WERI-Rb-1 (cell line): ENCODE results near the gene IGF2BP2.
A peak's percentile ranks its signal among the peaks of the same experiment; 100 is the strongest.

Experiments used
- DNase-seq: peaks from one replicate; pipeline ENCODE4 v3.0.0-alpha.2; 2020
- H3K27ac ChIP-seq: fragments of 250-450 bp; sonication (Bioruptor Pico); 2 replicates; pipeline ENCODE4 v1.5.1; 2020; ENCODE audit warnings: mild to moderate bottlenecking, moderate library complexity
- H3K27me3 ChIP-seq: fragments of 250-450 bp; sonication (Bioruptor Pico); 2 replicates; pipeline ENCODE4 v1.5.1; 2021; ENCODE audit warnings: mild to moderate bottlenecking, low read depth, moderate library complexity; ENCODE audit not compliant: insufficient read depth, severe bottlenecking
- H3K36me3 ChIP-seq: fragments of 250-450 bp; sonication (Bioruptor Pico); 2 replicates; pipeline ENCODE4 v1.5.1; 2020; ENCODE audit warnings: mild to moderate bottlenecking, moderate library complexity
- H3K4me3 ChIP-seq: 2 replicates; pipeline ENCODE4 v1.5.1; 2011; ENCODE audit warnings: low read depth, mild to moderate bottlenecking, control low read depth, low read length
- H3K9me3 ChIP-seq: fragments of 250-450 bp; sonication (Bioruptor Pico); 2 replicates; pipeline ENCODE4 v1.5.1; 2021; ENCODE audit warnings: mild to moderate bottlenecking, moderate library complexity; ENCODE audit not compliant: severe bottlenecking
- TF ChIP-seq, protein P1 (sequence below): IDR thresholded peaks from 2 replicates; pipeline ENCODE4 v1.5.1; 2011; ENCODE audit warnings: low read depth, mild to moderate bottlenecking, control low read depth, inconsistent platforms, low read length

Gene IGF2BP2

DNA sequence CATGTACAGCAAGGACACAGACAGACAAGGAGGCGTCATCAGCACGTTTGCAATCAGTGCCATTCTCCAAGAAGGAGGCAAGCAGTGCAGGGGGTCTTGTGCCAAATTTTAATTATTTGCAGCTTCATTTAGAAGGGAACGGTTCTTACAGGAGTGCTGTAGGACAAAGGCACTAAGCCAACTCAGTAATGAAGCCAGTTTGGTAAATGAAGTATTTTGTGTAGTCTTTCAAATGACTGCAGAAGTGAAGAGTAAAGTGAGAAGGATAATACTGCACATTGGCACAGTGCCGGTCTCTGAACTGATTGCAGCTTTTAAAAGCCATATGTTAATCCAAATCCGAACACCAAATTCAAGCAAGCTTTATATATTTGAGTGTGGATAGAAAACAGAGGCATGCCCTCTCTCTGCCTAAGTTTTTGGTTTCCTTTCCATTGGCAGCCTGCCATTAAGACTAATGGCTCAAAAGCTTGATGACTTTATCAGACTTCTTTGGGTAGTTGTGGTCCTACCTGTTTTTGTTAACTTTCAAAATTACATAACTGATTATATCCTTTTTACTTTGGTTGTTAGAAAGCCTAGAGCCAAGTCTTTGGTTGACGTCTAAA lies 137.5 kb downstream of the IGF2BP2 start:
- DNase-seq, result no peak
- H3K4me3 ChIP-seq, result no peak overlapping the region
- no peaks in the 10 kb centered on the region for H3K27me3 ChIP-seq
- H3K36me3 ChIP-seq, result peaks cover 64% of the 10 kb centered on the region
- no peaks in the 10 kb centered on the region for H3K9me3 ChIP-seq
- TF ChIP-seq, protein P1, sequence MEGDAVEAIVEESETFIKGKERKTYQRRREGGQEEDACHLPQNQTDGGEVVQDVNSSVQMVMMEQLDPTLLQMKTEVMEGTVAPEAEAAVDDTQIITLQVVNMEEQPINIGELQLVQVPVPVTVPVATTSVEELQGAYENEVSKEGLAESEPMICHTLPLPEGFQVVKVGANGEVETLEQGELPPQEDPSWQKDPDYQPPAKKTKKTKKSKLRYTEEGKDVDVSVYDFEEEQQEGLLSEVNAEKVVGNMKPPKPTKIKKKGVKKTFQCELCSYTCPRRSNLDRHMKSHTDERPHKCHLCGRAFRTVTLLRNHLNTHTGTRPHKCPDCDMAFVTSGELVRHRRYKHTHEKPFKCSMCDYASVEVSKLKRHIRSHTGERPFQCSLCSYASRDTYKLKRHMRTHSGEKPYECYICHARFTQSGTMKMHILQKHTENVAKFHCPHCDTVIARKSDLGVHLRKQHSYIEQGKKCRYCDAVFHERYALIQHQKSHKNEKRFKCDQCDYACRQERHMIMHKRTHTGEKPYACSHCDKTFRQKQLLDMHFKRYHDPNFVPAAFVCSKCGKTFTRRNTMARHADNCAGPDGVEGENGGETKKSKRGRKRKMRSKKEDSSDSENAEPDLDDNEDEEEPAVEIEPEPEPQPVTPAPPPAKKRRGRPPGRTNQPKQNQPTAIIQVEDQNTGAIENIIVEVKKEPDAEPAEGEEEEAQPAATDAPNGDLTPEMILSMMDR, result no peak
- no peak overlapping the region for H3K27ac ChIP-seq

DNA sequence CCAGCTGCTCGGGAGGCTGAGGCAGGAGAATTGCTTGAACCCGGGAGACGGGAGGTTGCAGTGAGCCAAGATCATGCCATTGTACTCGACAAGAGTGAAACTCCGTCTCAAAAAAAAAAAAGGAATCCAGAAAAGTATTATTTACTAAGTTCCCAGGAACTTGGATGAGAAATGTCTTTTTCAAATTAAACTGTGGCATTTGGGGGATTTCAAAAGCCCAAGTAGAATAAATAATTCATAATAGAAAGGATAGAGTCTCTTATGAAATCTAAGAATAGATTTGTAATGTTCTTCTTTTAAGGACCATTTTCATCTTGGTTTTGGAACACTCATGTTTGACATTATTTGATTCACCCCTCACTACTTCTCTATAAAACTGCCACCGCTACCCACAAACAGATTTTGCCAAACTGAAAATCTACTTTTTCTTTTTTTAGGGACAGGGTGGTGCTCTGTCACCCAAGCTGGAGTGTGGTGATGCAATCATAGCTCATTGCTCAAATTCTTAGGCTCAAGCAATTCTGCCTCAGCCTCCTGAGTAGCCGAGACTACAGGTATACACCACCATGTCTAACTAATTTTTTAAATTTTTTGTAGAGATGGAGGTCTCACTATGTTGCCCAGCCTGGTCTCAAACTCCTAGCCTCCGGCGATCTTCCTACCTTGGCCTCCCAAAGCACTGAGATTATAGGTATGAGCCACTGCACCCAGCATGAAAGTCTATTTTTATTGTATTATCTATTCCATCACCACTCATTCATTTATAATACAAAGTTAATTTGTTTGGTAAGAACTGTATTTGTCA lies 139.4 kb downstream of the IGF2BP2 start:
- peaks cover 65% of the 10 kb centered on the region for H3K36me3 ChIP-seq
- TF ChIP-seq, protein P1, result no peak
- no peak overlapping the region for H3K27ac ChIP-seq
- DNase-seq, result no peak
- H3K27me3 ChIP-seq, result no peaks in the 10 kb centered on the region
- H3K4me3 ChIP-seq, result no peak overlapping the region
- H3K9me3 ChIP-seq, result no peaks in the 10 kb centered on the region

GRCh38 chr3:185680231-185680630 lies 144.6 kb downstream of the IGF2BP2 start:
- Histone ChIP-seq H3K4me3 (no peak overlapping the region), H3K27me3 (no peaks in the 10 kb centered on the region), H3K36me3 (peaks cover 53% of the 10 kb centered on the region), H3K9me3 (peaks cover 2% of the 10 kb centered on the region), H3K27ac (no peak overlapping the region)
- DNase-seq, result no peak
- TF ChIP-seq, protein P1, result no peak

- H3K9me3 ChIP-seq, result peaks cover 2% of the 10 kb centered on the region
- TF ChIP-seq, protein P1, result no peak
- DNase-seq, result no peak
- no peak overlapping the region for H3K4me3 ChIP-seq
- H3K27ac ChIP-seq, result no peak overlapping the region
- no peaks in the 10 kb centered on the region for H3K27me3 ChIP-seq
- peaks cover 55% of the 10 kb centered on the region for H3K36me3 ChIP-seq
Observed at GRCh38 chr3:185678027-185678426, 146.8 kb downstream of the IGF2BP2 start.

DNA sequence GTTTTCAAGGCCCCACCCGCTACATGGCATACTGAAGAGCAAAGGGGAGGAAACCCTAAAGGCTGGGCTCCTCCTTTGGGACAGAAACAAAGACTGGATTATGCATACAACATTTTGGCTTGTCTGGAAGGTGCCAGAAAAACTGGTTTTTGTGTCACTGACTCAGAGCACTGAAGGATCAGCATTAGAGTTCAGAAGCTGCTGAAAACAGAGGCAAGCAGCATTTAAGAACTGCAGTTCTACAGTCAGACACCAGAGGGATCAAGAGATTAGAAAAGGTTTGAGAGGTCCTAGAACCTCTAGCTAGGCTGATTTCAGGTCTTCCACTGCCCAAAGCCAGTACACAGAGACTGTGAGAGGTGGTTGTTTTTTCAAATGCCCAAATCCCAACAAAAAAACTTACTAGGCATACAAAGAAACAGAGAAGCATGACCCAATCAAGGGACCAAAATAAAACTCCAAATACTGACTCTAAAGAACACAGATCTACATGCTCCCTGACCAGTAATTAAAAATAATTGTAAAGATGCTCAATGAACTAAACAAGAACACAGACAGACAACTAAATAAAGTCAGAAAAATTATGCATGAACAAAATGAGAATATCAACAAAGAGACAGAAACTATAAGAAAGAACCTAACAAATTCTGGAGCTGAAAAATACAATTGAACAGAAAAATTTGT lies 147.6 kb downstream of the IGF2BP2 start:
- peaks cover 58% of the 10 kb centered on the region for H3K36me3 ChIP-seq

More for the DNA sequence above, 147.6 kb downstream of the IGF2BP2 start:
- no peak overlapping the region for H3K27ac ChIP-seq
- no peaks in the 10 kb centered on the region for H3K27me3 ChIP-seq
- TF ChIP-seq, protein P1, result peak; percentile 68
- peak; percentile 20 for DNase-seq
- H3K9me3 ChIP-seq, result peaks cover 2% of the 10 kb centered on the region
- H3K4me3 ChIP-seq, result no peak overlapping the region
